H1 (cell line): ENCODE data around the gene LY6G6D. TPM values are rescaled to one million over a fixed set of nuclear protein-coding genes. Genes with fewer than 3 reads are reported as not detected.

ENCODE experiments used
- CTCF ChIA-PET: fragments of 300-600 bp; sonication (Branson Sonifier 250); formaldehyde crosslinking; loops from one replicate; lab custom pipeline; 2021; ENCODE audit not compliant: partially characterized antibody; lab: Charles Lee
- POLR2A ChIA-PET: fragments of 300-600 bp; sonication (Branson Sonifier 250); formaldehyde crosslinking; loops from one replicate; lab custom pipeline; 2021; ENCODE audit warnings: inconsistent platforms; ENCODE audit not compliant: partially characterized antibody; lab: Charles Lee
- DNase-seq, 2 experiments: peaks; one replicate each; pipeline versions ENCODE4 v3.0.0 to v3.0.0-alpha.2; 2010 to 2022; ENCODE audit warnings: low spot score in 2 of 2, low read depth in 1 of 2, mixed read lengths in 1 of 2
- FAIRE-seq: peaks from 2 replicates; lab custom pipeline; 2011; peaks lifted over from hg19 to GRCh38; lab: Jason Lieb, UNC
- H2AFZ ChIP-seq: 2 replicates; pipeline ENCODE4 v1.8.1; 2012; ENCODE audit warnings: low read length, inconsistent platforms
- H2AK5ac ChIP-seq: 2 replicates; pipeline ENCODE4 v1.6.1; 2013; ENCODE audit warnings: low read depth, low read length
- H2BK120ac ChIP-seq: replicated peaks from 2 replicates; pipeline ENCODE3; 2013; ENCODE audit warnings: low read depth, low read length, inconsistent platforms
- H2BK12ac ChIP-seq: 2 replicates; pipeline ENCODE4 v1.6.1; 2013; ENCODE audit warnings: low read depth, low read length
- H2BK15ac ChIP-seq: 2 replicates; pipeline ENCODE4 v1.6.1; 2013; ENCODE audit warnings: low read length
- H2BK20ac ChIP-seq: 2 replicates; pipeline ENCODE4 v1.6.1; 2013; ENCODE audit warnings: low read length
- H2BK5ac ChIP-seq: 2 replicates; pipeline ENCODE4 v1.6.1; 2013; ENCODE audit warnings: low read depth, low read length
- H3K14ac ChIP-seq: 2 replicates; pipeline ENCODE4 v1.6.1; 2013; ENCODE audit warnings: inconsistent platforms; ENCODE audit not compliant: insufficient read length
- H3K18ac ChIP-seq: 2 replicates; pipeline ENCODE4 v1.6.1; 2013; ENCODE audit warnings: low read length; ENCODE audit errors: extremely low read depth
- H3K23ac ChIP-seq: 2 replicates; pipeline ENCODE4 v1.6.1; 2013; ENCODE audit warnings: inconsistent platforms; ENCODE audit not compliant: insufficient read length
- H3K23me2 ChIP-seq: 2 replicates; pipeline ENCODE4 v1.6.1; 2013; ENCODE audit warnings: low read depth, low read length
- H3K27ac ChIP-seq: 2 replicates; pipeline ENCODE4 v1.6.1; 2011; ENCODE audit warnings: low read depth, low read length, inconsistent platforms
- H3K27me3 ChIP-seq, 4 experiments: replicated peaks in 1 of 4; 1 replicate in 1 of 4; 2 replicates in 3 of 4; pipeline versions ENCODE4 v1.6.1 to v1.8.1; 2011 to 2013; ENCODE audit warnings: low read length in 3 of 4, mild to moderate bottlenecking in 3 of 4, inconsistent platforms in 2 of 4, mixed read lengths in 2 of 4, moderate library complexity in 1 of 4; ENCODE audit not compliant: control insufficient read depth in 3 of 4, insufficient read depth in 3 of 4; ENCODE audit errors: extremely low read depth in 1 of 4
- H3K36me3 ChIP-seq, 4 experiments: 2 replicates each; pipeline versions ENCODE4 v1.6.1 to v1.8.1; 2011 to 2013; ENCODE audit warnings: mild to moderate bottlenecking in 4 of 4, low read length in 3 of 4, moderate library complexity in 2 of 4, control low read depth in 1 of 4, inconsistent platforms in 1 of 4; ENCODE audit not compliant: insufficient read depth in 4 of 4, control insufficient read depth in 2 of 4
- H3K4ac ChIP-seq: replicated peaks from 2 replicates; pipeline ENCODE3; 2013; ENCODE audit warnings: low read length, low read depth, mixed read lengths, inconsistent platforms; ENCODE audit not compliant: insufficient read length
- H3K4me1 ChIP-seq, 4 experiments: replicated peaks in 1 of 4; 1 replicate in 1 of 4; 2 replicates in 3 of 4; pipeline versions ENCODE4 v1.6.1 to v1.8.1; 2011 to 2013; ENCODE audit warnings: low read length in 3 of 4, inconsistent platforms in 2 of 4, mixed read lengths in 1 of 4; ENCODE audit not compliant: insufficient read depth in 4 of 4, control insufficient read depth in 3 of 4
- H3K4me2 ChIP-seq, 2 experiments: 2 replicates each; pipeline versions ENCODE4 v1.6.1 to v1.8.1; 2011 to 2013; ENCODE audit warnings: low read depth in 2 of 2, low read length in 2 of 2, control low read depth in 1 of 2, inconsistent platforms in 1 of 2, mild to moderate bottlenecking in 1 of 2; ENCODE audit not compliant: insufficient read depth in 1 of 2
- H3K4me3 ChIP-seq, 4 experiments: fragments of 200-600, 300-600 bp in 1 of 4; sonication (generic), shearing (Covaris generic), sonication (Bioruptor Twin) in 1 of 4; 2 replicates each; pipeline versions ENCODE4 v1.5.1 to v1.8.1; 2011 to 2016; ENCODE audit warnings: low read length in 4 of 4, low read depth in 3 of 4, control low read depth in 2 of 4, inconsistent platforms in 2 of 4, mild to moderate bottlenecking in 2 of 4, mixed read lengths in 1 of 4, moderate library complexity in 1 of 4; ENCODE audit not compliant: insufficient read depth in 2 of 4; ENCODE audit errors: extremely low read depth in 1 of 4
- H3K56ac ChIP-seq: replicated peaks from 2 replicates; pipeline ENCODE3; 2013; ENCODE audit warnings: low read depth, mild to moderate bottlenecking, mixed read lengths, low read length, inconsistent platforms; ENCODE audit not compliant: insufficient read length
- H3K79me1 ChIP-seq: 2 replicates; pipeline ENCODE4 v1.6.1; 2013; ENCODE audit warnings: low read depth, low read length, control low read depth
- H3K79me2 ChIP-seq, 2 experiments: 2 replicates each; pipeline versions ENCODE4 v1.6.1 to v1.8.1; 2012 to 2013; ENCODE audit warnings: low read length in 2 of 2, mild to moderate bottlenecking in 2 of 2, inconsistent platforms in 1 of 2; ENCODE audit not compliant: insufficient read depth in 2 of 2, control insufficient read depth in 1 of 2
- H3K9ac ChIP-seq, 4 experiments: replicated peaks in 1 of 4; 1 replicate in 1 of 4; 2 replicates in 3 of 4; pipeline versions ENCODE4 v1.6.1 to v1.8.1; 2011 to 2013; ENCODE audit warnings: low read depth in 3 of 4, low read length in 3 of 4, control low read depth in 2 of 4, mild to moderate bottlenecking in 2 of 4, moderate library complexity in 2 of 4, inconsistent platforms in 1 of 4; ENCODE audit errors: extremely low read depth in 1 of 4
- H3K9me3 ChIP-seq, 2 experiments: 2 replicates each; pipeline versions ENCODE4 v1.6.1 to v1.8.1; 2012 to 2013; ENCODE audit warnings: mild to moderate bottlenecking in 2 of 2, moderate library complexity in 2 of 2, control low read depth in 1 of 2, inconsistent platforms in 1 of 2, low read depth in 1 of 2, low read length in 1 of 2, mixed read lengths in 1 of 2; ENCODE audit not compliant: insufficient read depth in 2 of 2
- H4K20me1 ChIP-seq, 2 experiments: replicated peaks in 1 of 2; 2 replicates each; pipeline versions ENCODE3 to v1.8.1; 2011 to 2013; ENCODE audit warnings: inconsistent platforms in 2 of 2, low read length in 2 of 2, mild to moderate bottlenecking in 1 of 2; ENCODE audit not compliant: insufficient read depth in 2 of 2, control insufficient read depth in 1 of 2
- H4K5ac ChIP-seq: 2 replicates; pipeline ENCODE4 v1.6.1; 2013; ENCODE audit warnings: low read length, low read depth, mixed read lengths, inconsistent platforms; ENCODE audit not compliant: insufficient read length
- H4K8ac ChIP-seq: 2 replicates; pipeline ENCODE4 v1.8.0; 2013; ENCODE audit warnings: mild to moderate bottlenecking, moderate library complexity, low read length, inconsistent platforms; ENCODE audit not compliant: insufficient read depth; ENCODE audit errors: extremely low read depth
- H4K91ac ChIP-seq: replicated peaks from 2 replicates; pipeline ENCODE3; 2013; ENCODE audit warnings: low read length, mixed read lengths, inconsistent platforms; ENCODE audit not compliant: insufficient read length
- ATF2 ChIP-seq: IDR thresholded peaks from 2 replicates; pipeline ENCODE4 v1.6.1; 2012; ENCODE audit warnings: low read length, inconsistent platforms
- EGR1 ChIP-seq: IDR thresholded peaks from 2 replicates; pipeline ENCODE4 v1.6.1; 2011; ENCODE audit warnings: low read depth, low read length, borderline replicate concordance
- KDM1A ChIP-seq: fragments of 200-600, 300-600 bp; sonication (generic); IDR thresholded peaks from 2 replicates; pipeline ENCODE4 v1.7.1; 2016; ENCODE audit warnings: mild to moderate bottlenecking, low read length, borderline replicate concordance
- SP2 ChIP-seq: IDR thresholded peaks from 2 replicates; pipeline ENCODE4 v1.6.1; 2012; ENCODE audit warnings: mild to moderate bottlenecking, low read length, inconsistent platforms
- TBP ChIP-seq: IDR thresholded peaks from 2 replicates; pipeline ENCODE4 v1.6.1; 2011; ENCODE audit warnings: low read depth, low read length, improper control_type of control experiment
- WGBS, 2 experiments: shearing (Covaris generic) in 1 of 2; methylation state at CpG; one replicate each; pipeline versions ENCODE4 v1.1.6 to v1.1.7; 2013 to 2015; ENCODE audit warnings: low lambda C conversion rate in 2 of 2, mixed read lengths in 2 of 2, inconsistent platforms in 1 of 2, low coverage in 1 of 2, missing lambda C conversion rate in 1 of 2; ENCODE audit not compliant: insufficient replicate concordance in 2 of 2, insufficient coverage in 1 of 2, insufficient read length in 1 of 2; ENCODE audit errors: extremely low coverage in 1 of 2, missing lambda C conversion rate in 1 of 2; 5-methylcytosine and 5-hydroxymethylcytosine counted together
- polyA plus RNA-seq, 7 experiments: library from polyadenylated mRNA; depleted of rRNA in 3 of 7; stranded (reverse) in 5 of 7; unstranded in 2 of 7; fragments of >200 nt in 5 of 7; fragments of 200-250 nt in 2 of 7; gene quantifications; 1 replicate in 5 of 7; 2 replicates in 1 of 7; 4 replicates in 1 of 7; pipeline versions ENCODE4 v1.2.1 to v1.2.3, GENCODE V29; 2011 to 2013; ENCODE audit warnings: missing spikeins in 2 of 7, mixed read lengths in 2 of 7
- total RNA-seq: library from RNA; stranded (reverse); fragmentation: NEBNext Ultra II Directional; extraction: Animal tissue kit (Norgen Biotek cat#: 25700); gene quantifications from 2 replicates; pipeline ENCODE4 v1.2.1, GENCODE V29; 2021
- TF ChIP-seq, protein P1 (sequence below), 3 experiments: IDR thresholded peaks; 1 replicate in 2 of 3; 2 replicates in 1 of 3; pipeline versions ENCODE4 v1.5.1 to v1.6.1; 2011; ENCODE audit warnings: low read length in 3 of 3, mild to moderate bottlenecking in 3 of 3, inconsistent platforms in 2 of 3, low read depth in 1 of 3, moderate library complexity in 1 of 3; ENCODE audit not compliant: insufficient read depth in 1 of 3; ENCODE audit errors: control extremely low read depth in 1 of 3

Gene LY6G6D
- total and polyA plus RNA-seq, 2 of the 8 experiments (the other 6 are each of a cell fraction or from before 2014, with no cell fraction given): 1.8 TPM; not detected in 1

DNA sequence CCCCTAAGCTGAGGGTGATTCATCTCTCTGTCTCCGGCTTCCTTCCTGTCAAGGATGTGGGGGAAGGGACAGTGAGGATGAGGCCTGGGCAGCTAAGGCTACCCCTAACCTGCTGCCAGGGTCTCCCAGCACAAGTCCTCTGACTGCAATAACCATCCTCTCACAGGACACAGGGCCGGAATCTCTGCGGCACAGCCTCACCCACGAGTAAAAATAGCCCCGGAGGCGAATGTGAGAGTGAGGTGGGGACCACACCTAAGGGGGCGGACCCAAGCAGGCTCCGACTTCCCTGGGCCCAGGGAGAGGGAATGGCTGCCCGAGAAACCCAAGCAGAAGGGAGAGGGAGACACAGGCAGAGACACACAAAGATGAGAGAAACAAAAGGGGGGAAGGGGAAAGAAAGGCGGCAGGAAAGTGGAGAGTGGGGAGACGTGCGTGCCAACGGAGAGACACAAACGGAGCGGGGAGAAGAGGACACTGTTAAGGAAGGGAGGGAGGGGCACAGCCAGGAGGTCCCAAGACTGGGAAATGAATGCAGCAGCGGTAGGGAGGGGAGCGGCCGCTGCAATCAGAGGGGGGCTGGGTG, 19.8 kb downstream of the LY6G6D start:
- Histone ChIP-seq H2AK5ac (no peak overlapping the region), H3K9ac (peak overlapping the region in 3 of 4 experiments; percentile 40 to 77 (median 63); a peak in 6 of 7 replicates), H2BK120ac (no peak overlapping the region), H3K23ac (no peak overlapping the region), H3K27me3 (no peaks in the 10 kb centered on the region), H3K4me2 (peak overlapping the region; percentile 78 to 99), H3K23me2 (peaks cover 20% of the 10 kb centered on the region), H4K20me1 (peaks cover 4 to 5% of the 10 kb centered on the region in 2 experiments), H4K8ac (peak overlapping the region; percentile 42; the same call in 1 of the 2 replicates), H2BK5ac (peak overlapping the region; percentile 97), H4K91ac (no peak overlapping the region), H2AFZ (no peak overlapping the region), H3K14ac (no peak overlapping the region), H3K18ac (peak overlapping the region; percentile 71; the same call in 1 of the 2 replicates), H2BK12ac (0 out of 2 replicates have a peak overlapping the region, but pooled peaks have one; percentile 1), H3K56ac (no peak overlapping the region), H2BK20ac (0 out of 2 replicates have a peak overlapping the region, but pooled peaks have one; percentile 61), H3K4me1 (peaks cover 22 to 32% (median 25%) of the 10 kb centered on the region in 4 experiments), H4K5ac (no peak overlapping the region), H2BK15ac (peak overlapping the region; percentile 54; the same call in 1 of the 2 replicates), H3K79me1 (peaks cover 8% of the 10 kb centered on the region; the same call in 1 of the 2 replicates), H3K9me3 (no peaks in the 10 kb centered on the region), H3K4me3 (peak overlapping the region; percentile 82 to 98 (median 92)), H3K27ac (peak overlapping the region; percentile 25), H3K79me2 (peaks cover 0 to 26% of the 10 kb centered on the region in 2 experiments; a peak in 2 of 4 replicates), H3K36me3 (peaks cover 10 to 30% (median 21%) of the 10 kb centered on the region in 4 experiments), H3K4ac (no peak overlapping the region)
- ChIA-PET POLR2A (interaction anchor here (0.6 to 8.7 kb wide), 29 partner anchors 10 to 346 kb away, joined by 3 to 73 read pairs (median 4); partner anchors contain the start of genes CSNK2B, DDX39B, GPANK1 and LY6G6C), CTCF (interaction anchor here (0.6 to 5.6 kb wide), 11 partner anchors 10 to 287 kb away, joined by 3 to 23 read pairs (median 3); no protein-coding TSS in a partner anchor)
- DNase-seq: peak; percentile 56 to 74
- WGBS, 2 experiments: 3% methylated on average over 17 of the region's 18 CpGs; no CpG with 5 or more reads in 1 of the 2 experiments
- FAIRE-seq: no peak
- TF ChIP-seq ATF2: no peak; the same call in 1 of the 2 replicates
- TF ChIP-seq, protein P1, sequence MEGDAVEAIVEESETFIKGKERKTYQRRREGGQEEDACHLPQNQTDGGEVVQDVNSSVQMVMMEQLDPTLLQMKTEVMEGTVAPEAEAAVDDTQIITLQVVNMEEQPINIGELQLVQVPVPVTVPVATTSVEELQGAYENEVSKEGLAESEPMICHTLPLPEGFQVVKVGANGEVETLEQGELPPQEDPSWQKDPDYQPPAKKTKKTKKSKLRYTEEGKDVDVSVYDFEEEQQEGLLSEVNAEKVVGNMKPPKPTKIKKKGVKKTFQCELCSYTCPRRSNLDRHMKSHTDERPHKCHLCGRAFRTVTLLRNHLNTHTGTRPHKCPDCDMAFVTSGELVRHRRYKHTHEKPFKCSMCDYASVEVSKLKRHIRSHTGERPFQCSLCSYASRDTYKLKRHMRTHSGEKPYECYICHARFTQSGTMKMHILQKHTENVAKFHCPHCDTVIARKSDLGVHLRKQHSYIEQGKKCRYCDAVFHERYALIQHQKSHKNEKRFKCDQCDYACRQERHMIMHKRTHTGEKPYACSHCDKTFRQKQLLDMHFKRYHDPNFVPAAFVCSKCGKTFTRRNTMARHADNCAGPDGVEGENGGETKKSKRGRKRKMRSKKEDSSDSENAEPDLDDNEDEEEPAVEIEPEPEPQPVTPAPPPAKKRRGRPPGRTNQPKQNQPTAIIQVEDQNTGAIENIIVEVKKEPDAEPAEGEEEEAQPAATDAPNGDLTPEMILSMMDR (IDR thresholded peaks at IDR 0.05; ENCODE audit: control extremely low read depth in 1 of 3, insufficient read depth in 1 of 3, low read depth in 1 of 3, low read length in 3 of 3): no peak
- TF ChIP-seq TBP: no peak; the same call in 1 of the 2 replicates
- no peak for TF ChIP-seq SP2
- no peak for TF ChIP-seq EGR1
- TF ChIP-seq KDM1A: no peak
